HFF-Myc (cell line): ENCODE data around the gene SPEM1.
A peak's percentile ranks its signal among the peaks of the same experiment; 100 is the strongest.

Experiments
- DNase-seq: peaks from one replicate; pipeline ENCODE4 v3.0.0-alpha.2; 2011; ENCODE audit warnings: low read depth; ENCODE audit errors: extremely low read depth
- H3K4me3 ChIP-seq: replicated peaks from 2 replicates; pipeline ENCODE4 v1.5.1; 2011; ENCODE audit warnings: low read depth, mild to moderate bottlenecking, control low read depth, low read length
- TF ChIP-seq, protein P1 (sequence below): IDR thresholded peaks from 2 replicates; pipeline ENCODE4 v1.5.1; 2012; ENCODE audit warnings: mild to moderate bottlenecking, low read depth, low read length, control low read depth; ENCODE audit errors: missing control alignments

The SPEM1 gene

GRCh38 chr17:7382901-7383300, 37.2 kb upstream of the SPEM1 start:
- H3K4me3 ChIP-seq = no peak overlapping the region
- TF ChIP-seq, protein P1, sequence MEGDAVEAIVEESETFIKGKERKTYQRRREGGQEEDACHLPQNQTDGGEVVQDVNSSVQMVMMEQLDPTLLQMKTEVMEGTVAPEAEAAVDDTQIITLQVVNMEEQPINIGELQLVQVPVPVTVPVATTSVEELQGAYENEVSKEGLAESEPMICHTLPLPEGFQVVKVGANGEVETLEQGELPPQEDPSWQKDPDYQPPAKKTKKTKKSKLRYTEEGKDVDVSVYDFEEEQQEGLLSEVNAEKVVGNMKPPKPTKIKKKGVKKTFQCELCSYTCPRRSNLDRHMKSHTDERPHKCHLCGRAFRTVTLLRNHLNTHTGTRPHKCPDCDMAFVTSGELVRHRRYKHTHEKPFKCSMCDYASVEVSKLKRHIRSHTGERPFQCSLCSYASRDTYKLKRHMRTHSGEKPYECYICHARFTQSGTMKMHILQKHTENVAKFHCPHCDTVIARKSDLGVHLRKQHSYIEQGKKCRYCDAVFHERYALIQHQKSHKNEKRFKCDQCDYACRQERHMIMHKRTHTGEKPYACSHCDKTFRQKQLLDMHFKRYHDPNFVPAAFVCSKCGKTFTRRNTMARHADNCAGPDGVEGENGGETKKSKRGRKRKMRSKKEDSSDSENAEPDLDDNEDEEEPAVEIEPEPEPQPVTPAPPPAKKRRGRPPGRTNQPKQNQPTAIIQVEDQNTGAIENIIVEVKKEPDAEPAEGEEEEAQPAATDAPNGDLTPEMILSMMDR = no peak
- no peak for DNase-seq

DNA sequence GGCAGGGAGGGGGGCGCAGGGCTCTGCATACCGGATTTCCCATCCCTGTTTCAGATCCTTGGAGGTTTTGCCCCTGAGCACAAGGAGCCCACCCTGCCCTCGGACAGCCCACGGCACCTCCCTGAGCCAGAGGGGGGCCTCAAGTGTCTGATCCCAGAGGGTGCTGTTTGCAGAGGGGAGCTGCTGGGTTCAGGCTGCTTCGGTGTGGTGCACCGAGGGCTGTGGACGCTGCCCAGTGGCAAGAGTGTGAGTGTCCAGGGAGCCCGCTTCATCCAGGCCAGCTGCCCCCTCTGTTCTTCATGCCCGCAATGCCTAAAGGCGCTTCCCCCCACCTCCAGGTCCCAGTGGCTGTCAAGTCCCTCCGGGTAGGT, 36.8 kb upstream of the SPEM1 start:
- H3K4me3 ChIP-seq = peak overlapping the region; percentile 40
- DNase-seq = no peak
- TF ChIP-seq, protein P1 = no peak

DNA sequence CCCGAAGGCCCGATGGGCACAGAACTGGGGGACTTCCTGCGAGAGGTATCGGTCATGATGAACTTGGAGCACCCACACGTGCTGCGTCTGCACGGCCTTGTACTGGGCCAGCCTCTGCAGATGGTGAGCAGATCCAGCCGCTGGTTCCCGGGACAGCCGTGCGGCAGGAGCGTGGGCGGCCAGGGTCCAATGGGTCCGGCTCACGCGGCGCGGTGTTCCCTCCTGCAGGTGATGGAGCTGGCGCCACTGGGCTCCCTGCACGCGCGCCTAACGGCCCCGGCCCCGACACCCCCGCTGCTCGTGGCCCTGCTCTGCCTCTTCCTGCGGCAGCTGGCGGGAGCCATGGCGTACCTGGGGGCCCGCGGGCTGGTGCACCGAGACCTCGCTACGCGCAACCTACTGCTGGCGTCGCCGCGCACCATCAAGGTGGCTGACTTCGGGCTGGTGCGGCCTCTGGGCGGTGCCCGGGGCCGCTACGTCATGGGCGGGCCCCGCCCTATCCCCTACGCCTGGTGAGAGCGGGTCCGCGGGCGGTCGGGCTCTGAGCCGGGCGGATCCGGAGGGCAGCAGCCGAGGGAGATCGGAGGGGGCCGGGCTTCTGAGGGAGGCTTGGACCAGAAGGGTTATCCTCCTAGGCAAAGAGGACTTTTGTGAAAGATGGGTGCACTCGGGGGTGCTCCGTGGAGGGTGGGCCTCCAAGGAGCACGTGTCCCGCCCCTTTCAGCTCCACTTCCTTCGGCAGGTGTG, 36.2 kb upstream of the SPEM1 start:
- TF ChIP-seq, protein P1 = no peak
- no peak for DNase-seq
- H3K4me3 ChIP-seq = peak overlapping the region; percentile 40

DNA sequence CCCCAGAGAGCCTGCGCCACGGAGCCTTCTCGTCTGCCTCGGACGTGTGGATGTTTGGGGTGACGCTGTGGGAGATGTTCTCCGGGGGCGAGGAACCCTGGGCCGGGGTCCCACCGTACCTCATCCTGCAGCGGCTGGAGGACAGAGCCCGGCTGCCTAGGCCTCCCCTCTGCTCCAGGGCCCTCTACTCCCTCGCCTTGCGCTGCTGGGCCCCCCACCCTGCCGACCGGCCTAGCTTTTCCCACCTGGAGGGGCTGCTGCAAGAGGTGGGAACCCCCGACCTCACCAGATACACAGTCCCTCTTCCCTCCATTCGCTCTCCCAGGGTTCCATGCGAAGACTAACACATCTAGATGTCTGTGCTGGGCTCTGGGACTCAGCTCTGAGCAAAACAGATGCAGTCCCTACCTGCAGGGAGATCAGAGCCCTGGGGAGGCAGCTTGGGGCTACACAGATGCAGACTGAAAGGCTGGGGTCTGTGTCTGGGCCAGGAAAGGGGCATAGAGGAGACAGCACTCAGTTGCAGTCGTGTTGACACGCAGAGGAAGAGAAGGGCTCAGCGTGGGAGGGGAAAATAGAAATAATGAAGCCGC, 35.5 kb upstream of the SPEM1 start:
- H3K4me3 ChIP-seq = peak overlapping the region; percentile 40
- no peak for DNase-seq
- TF ChIP-seq, protein P1 = no peak

- TF ChIP-seq, protein P1 = no peak
- no peak overlapping the region for H3K4me3 ChIP-seq
- DNase-seq = no peak
Measured at GRCh38 chr17:7388856-7389255, 31.3 kb upstream of the SPEM1 start.

GRCh38 chr17:7389924-7390910, 29.9 kb upstream of the SPEM1 start:
- TF ChIP-seq, protein P1 = no peak
- no peak for DNase-seq
- no peak overlapping the region for H3K4me3 ChIP-seq
